GM18907 (cell line): Measurements from ENCODE around the gene NEK10.

Experiments used
- ATAC-seq: cut with Tn5 transposase; IDR thresholded peaks from one replicate; pipeline ENCODE4 v1.9.1; 2021; ENCODE audit warnings: mild to moderate bottlenecking, moderate library complexity; ENCODE audit not compliant: unreplicated experiment

Gene NEK10

GRCh38 chr3:27114129-27114528 lies 255.1 kb downstream of the NEK10 start:
- no peak for ATAC-seq

GRCh38 chr3:27110020-27110419 lies 259.2 kb downstream of the NEK10 start:
- ATAC-seq: no peak

- no peak for ATAC-seq
Observed at GRCh38 chr3:27108322-27108721, 260.9 kb downstream of the NEK10 start.

GRCh38 chr3:27105904-27106303 lies 263.3 kb downstream of the NEK10 start:
- ATAC-seq: no peak

GRCh38 chr3:27097182-27097581 lies 272.0 kb downstream of the NEK10 start:
- ATAC-seq: no peak

GRCh38 chr3:27095553-27096222 lies 273.5 kb downstream of the NEK10 start:
- no peak for ATAC-seq

- no peak for ATAC-seq
Observed at GRCh38 chr3:27094721-27095120, 274.5 kb downstream of the NEK10 start.

GRCh38 chr3:27093771-27094170 lies 275.4 kb downstream of the NEK10 start:
- no peak for ATAC-seq

GRCh38 chr3:27090275-27091041 lies 278.7 kb downstream of the NEK10 start:
- no peak for ATAC-seq

GRCh38 chr3:27089645-27090044 lies 279.5 kb downstream of the NEK10 start:
- ATAC-seq: no peak

GRCh38 chr3:27089068-27089467 lies 280.1 kb downstream of the NEK10 start:
- no peak for ATAC-seq

- no peak for ATAC-seq
Observed at GRCh38 chr3:27085829-27086730, 283.1 kb downstream of the NEK10 start.

- ATAC-seq: no peak
Observed at GRCh38 chr3:27081992-27082607, 287.1 kb downstream of the NEK10 start.

GRCh38 chr3:27081566-27081965 lies 287.6 kb downstream of the NEK10 start:
- ATAC-seq: no peak

- ATAC-seq: no peak
Observed at GRCh38 chr3:27080258-27080525, 289.0 kb downstream of the NEK10 start.

GRCh38 chr3:27079427-27080257 lies 289.5 kb downstream of the NEK10 start:
- no peak for ATAC-seq

- ATAC-seq: no peak
Observed at GRCh38 chr3:27078246-27078913, 290.8 kb downstream of the NEK10 start.

- ATAC-seq: no peak
Observed at GRCh38 chr3:27076815-27077630, 292.2 kb downstream of the NEK10 start.

GRCh38 chr3:27074914-27075313 lies 294.3 kb downstream of the NEK10 start:
- no peak for ATAC-seq
